HG03342 (cell line): Measurements from ENCODE around the gene TDG.

ENCODE experiments used
- ATAC-seq: cut with Tn5 transposase; IDR thresholded peaks from one replicate; pipeline ENCODE4 v1.9.1; 2021; ENCODE audit warnings: mild to moderate bottlenecking, moderate library complexity; ENCODE audit not compliant: unreplicated experiment

TDG gene

GRCh38 chr12:103958621-103959020 is 7.1 kb upstream of the TDG start:
- no peak for ATAC-seq

- ATAC-seq = no peak
Measured at GRCh38 chr12:103960616-103961227, 5.0 kb upstream of the TDG start.

GRCh38 chr12:103962493-103962892 is 3.2 kb upstream of the TDG start:
- no peak for ATAC-seq

- ATAC-seq = no peak
Measured at GRCh38 chr12:103964805-103965204, 867 bp upstream of the TDG start.

GRCh38 chr12:103965255-103965589 is 450 bp upstream of the TDG start:
- no peak for ATAC-seq

- no peak for ATAC-seq
Measured at GRCh38 chr12:103966736-103967135, 1.1 kb downstream of the TDG start.

- ATAC-seq = no peak
Measured at GRCh38 chr12:103969391-103969790, 3.7 kb downstream of the TDG start.

- ATAC-seq = no peak
Measured at GRCh38 chr12:103973909-103974308, 8.2 kb downstream of the TDG start.

GRCh38 chr12:103975368-103975767 is 9.7 kb downstream of the TDG start:
- ATAC-seq = no peak

- ATAC-seq = no peak
Measured at GRCh38 chr12:103978384-103978982, 12.8 kb downstream of the TDG start.

- no peak for ATAC-seq
Measured at GRCh38 chr12:103986829-103987228, 21.2 kb downstream of the TDG start.

- no peak for ATAC-seq
Measured at GRCh38 chr12:103994235-103994634, 28.6 kb downstream of the TDG start.

GRCh38 chr12:103996595-103996994 is 30.9 kb downstream of the TDG start:
- ATAC-seq = no peak

GRCh38 chr12:103997286-103997900 is 31.7 kb downstream of the TDG start:
- no peak for ATAC-seq

- no peak for ATAC-seq
Measured at GRCh38 chr12:103998976-103999375, 33.3 kb downstream of the TDG start.

- ATAC-seq = no peak
Measured at GRCh38 chr12:104000807-104001434, 35.2 kb downstream of the TDG start.

GRCh38 chr12:104002686-104003085 is 37.0 kb downstream of the TDG start:
- no peak for ATAC-seq

- ATAC-seq = no peak
Measured at GRCh38 chr12:104003596-104003995, 37.9 kb downstream of the TDG start.

- ATAC-seq = no peak
Measured at GRCh38 chr12:104006929-104007328, 41.3 kb downstream of the TDG start.

GRCh38 chr12:104010121-104010520 is 44.4 kb downstream of the TDG start:
- no peak for ATAC-seq

GRCh38 chr12:104010606-104011169 is 45.0 kb downstream of the TDG start:
- no peak for ATAC-seq

GRCh38 chr12:104011253-104011652 is 45.6 kb downstream of the TDG start:
- no peak for ATAC-seq
